B cell (primary cell): ENCODE results near the gene ZBTB2. TPM values are rescaled to one million over a fixed set of nuclear protein-coding genes. Genes with fewer than 3 reads are reported as not detected.

Experiments
- ATAC-seq: fragments of 200-7000 bp; cut with Tn5 transposase; one replicate; pipeline ENCODE4 v1.10.0; 2021; ENCODE audit warnings: low read depth, mild to moderate bottlenecking, moderate number of reproducible peaks, moderate library complexity
- CTCF ChIA-PET: fragments of 350-600 bp; sonication (Branson Sonifier 250); formaldehyde crosslinking; loops from one replicate; lab custom pipeline; 2021; ENCODE audit warnings: antibody characterized with exemption, inconsistent platforms; lab: Charles Lee
- POLR2A ChIA-PET: fragments of 350-600 bp; sonication (Branson Sonifier 250); formaldehyde crosslinking; loops from one replicate; lab custom pipeline; 2021; ENCODE audit warnings: antibody characterized with exemption; lab: Charles Lee
- DNase-seq: peaks from one replicate; pipeline ENCODE4 v3.0.0; 2013
- H2AFZ ChIP-seq: 2 replicates; pipeline ENCODE4 v1.6.1; 2012; ENCODE audit warnings: mild to moderate bottlenecking, low read depth, low read length; ENCODE audit not compliant: insufficient read depth, poor library complexity, severe bottlenecking
- H3K27ac ChIP-seq, 2 donors: 1 replicate in 1 of 2; 2 replicates in 1 of 2; pipeline ENCODE4 v1.5.1; 2012 to 2013; ENCODE audit warnings: low read length in 2 of 2, mild to moderate bottlenecking in 2 of 2, moderate library complexity in 1 of 2
- H3K27me3 ChIP-seq, 4 experiments: fragments of 200-600 bp in 1 of 4; sonication (generic) in 1 of 4; replicated peaks in 1 of 4; 1 replicate in 2 of 4; 2 replicates in 2 of 4; pipeline versions ENCODE4 v1.6.1 to v1.7.0; 2013 to 2016; ENCODE audit warnings: low read length in 3 of 4, mild to moderate bottlenecking in 2 of 4, mixed read lengths in 1 of 4, moderate library complexity in 1 of 4; ENCODE audit not compliant: insufficient read depth in 4 of 4, control insufficient read depth in 3 of 4; ENCODE audit errors: control extremely low read depth in 1 of 4
- H3K36me3 ChIP-seq, 2 experiments: replicated peaks in 1 of 2; 1 replicate in 1 of 2; 2 replicates in 1 of 2; pipeline versions ENCODE4 v1.6.1 to v1.7.1; 2013; ENCODE audit warnings: low read length in 1 of 2; ENCODE audit not compliant: insufficient read depth in 2 of 2, control insufficient read depth in 1 of 2; ENCODE audit errors: control extremely low read depth in 1 of 2, extremely low read depth in 1 of 2
- H3K4me1 ChIP-seq, 2 donors: fragments of 200-600 bp in 1 of 2; sonication (generic) in 1 of 2; 1 replicate in 1 of 2; 2 replicates in 1 of 2; pipeline versions ENCODE4 v1.5.1 to v1.6.1; 2013 to 2017; ENCODE audit warnings: low read length in 2 of 2; ENCODE audit not compliant: control insufficient read depth in 2 of 2, insufficient read depth in 2 of 2
- H3K4me2 ChIP-seq: replicated peaks from 2 replicates; pipeline ENCODE3; 2012; ENCODE audit warnings: mild to moderate bottlenecking, low read depth, low read length; ENCODE audit not compliant: poor library complexity, severe bottlenecking
- H3K4me3 ChIP-seq, 5 experiments: fragments of 200-600 bp in 1 of 5; sonication (generic) in 1 of 5; 1 replicate in 3 of 5; 2 replicates in 2 of 5; pipeline versions ENCODE4 v1.5.1 to v1.7.0; 2011 to 2016; ENCODE audit warnings: low read length in 4 of 5, mild to moderate bottlenecking in 4 of 5, low read depth in 2 of 5, control low read depth in 1 of 5, moderate library complexity in 1 of 5; ENCODE audit not compliant: insufficient read depth in 1 of 5; ENCODE audit errors: control extremely low read depth in 1 of 5, extremely low read depth in 1 of 5
- H3K79me2 ChIP-seq: fragments of 200-600 bp; sonication (generic); one replicate; pipeline ENCODE4 v1.6.0; 2016; ENCODE audit warnings: low read length; ENCODE audit not compliant: control insufficient read depth, insufficient read depth
- H3K9ac ChIP-seq: fragments of 200-600 bp; sonication (generic); 2 replicates; pipeline ENCODE4 v1.6.1; 2017; ENCODE audit warnings: mild to moderate bottlenecking, low read length, moderate library complexity
- H3K9me3 ChIP-seq, 3 donors: one replicate each; pipeline versions ENCODE4 v1.6.1 to v1.7.1; 2013; ENCODE audit warnings: low read length in 2 of 3; ENCODE audit not compliant: control insufficient read depth in 2 of 3, insufficient read depth in 1 of 3; ENCODE audit errors: control extremely low read depth in 1 of 3
- H4K20me1 ChIP-seq: 2 replicates; pipeline ENCODE4 v1.6.0; 2012; ENCODE audit warnings: mild to moderate bottlenecking, low read length; ENCODE audit not compliant: insufficient read depth, control insufficient read depth, poor library complexity, severe bottlenecking
- H3K27ac Mint-ChIP-seq: one replicate; pipeline ENCODE4 v1.8.0; 2021; ENCODE audit warnings: mixed read lengths
- H3K27me3 Mint-ChIP-seq: one replicate; pipeline ENCODE4 v1.8.0; 2021; ENCODE audit warnings: mixed read lengths
- H3K4me1 Mint-ChIP-seq: one replicate; pipeline ENCODE4 v1.8.0; 2021; ENCODE audit warnings: mixed read lengths
- H3K4me3 Mint-ChIP-seq: one replicate; pipeline ENCODE4 v1.8.0; 2021; ENCODE audit warnings: mixed read lengths
- H3K9me3 Mint-ChIP-seq: one replicate; pipeline ENCODE4 v1.8.0; 2022; ENCODE audit warnings: mixed read lengths; ENCODE audit not compliant: insufficient read depth
- CTCF ChIP-seq: fragments of 200-600 bp; IDR thresholded peaks from one replicate; pipeline ENCODE4 v1.8.0; 2022; ENCODE audit warnings: antibody characterized with exemption, mild to moderate bottlenecking
- EZH2 ChIP-seq: IDR thresholded peaks from 2 replicates; pipeline ENCODE4 v1.6.1; 2012; ENCODE audit warnings: borderline replicate concordance, low read depth, mild to moderate bottlenecking, moderate library complexity, low read length; ENCODE audit not compliant: insufficient read depth, poor library complexity, severe bottlenecking
- WGBS: methylation state at CpG from one replicate; pipeline ENCODE4 v1.1.5; 2013; ENCODE audit warnings: missing lambda C conversion rate; ENCODE audit not compliant: insufficient coverage; 5-methylcytosine and 5-hydroxymethylcytosine counted together
- intact Hi-C: fragments of 100-400 bp; cut with micrococcal nuclease; formaldehyde crosslinking; loops from one replicate; pipeline ENCODE4 v1.10.0; 2022
- polyA plus RNA-seq: library from polyadenylated mRNA; depleted of rRNA; stranded (reverse); fragments of >200 nt; gene quantifications from 2 replicates; pipeline ENCODE4 v1.2.3, GENCODE V29; 2012
- total RNA-seq, 2 donors: library from RNA; stranded (reverse); fragments of 120-200 nt in 1 of 2; gene quantifications; 1 replicate in 1 of 2; 2 replicates in 1 of 2; pipeline versions ENCODE4 v1.2.3 to v1.2.4, GENCODE V29; 2013 to 2022

ZBTB2 gene
- total and polyA plus RNA-seq, 2 donors (not counting 1 experiment from before 2014, with no cell fraction given): 15.9 to 17.6 TPM

DNA sequence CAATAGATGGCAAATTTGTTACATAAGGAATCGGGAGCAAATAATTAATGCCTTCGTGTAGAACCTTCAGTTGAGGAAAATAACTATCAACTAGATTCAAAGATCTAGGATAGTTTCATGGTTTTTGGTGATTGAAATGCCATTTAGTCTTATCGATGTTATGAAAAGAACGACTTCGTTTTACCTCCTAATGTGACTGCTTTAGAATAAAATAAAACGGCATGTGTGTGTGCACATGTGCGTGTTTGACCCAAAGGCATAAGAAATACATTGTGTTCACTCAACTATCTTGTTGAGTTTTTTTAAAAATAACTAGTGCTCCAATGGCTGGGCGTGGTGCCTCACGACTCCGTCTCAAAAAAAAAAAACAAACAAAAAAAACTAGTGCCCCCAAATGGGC, 37.6 kb downstream of the ZBTB2 start:
- Mint-ChIP-seq H3K27me3 (no peaks in the 10 kb centered on the region), H3K9me3 (no peaks in the 10 kb centered on the region), H3K4me1 (no peaks in the 10 kb centered on the region), H3K4me3 (no peak overlapping the region), H3K27ac (no peak overlapping the region)
- Histone ChIP-seq H4K20me1 (no peaks in the 10 kb centered on the region), H3K27me3 (no peaks in the 10 kb centered on the region), H3K79me2 (no peaks in the 10 kb centered on the region), H3K9ac (no peak overlapping the region), H3K27ac (no peak overlapping the region), H3K4me2 (no peak overlapping the region), H3K4me1 (no peaks in the 10 kb centered on the region), H2AFZ (no peak overlapping the region), H3K36me3 (no peaks in the 10 kb centered on the region), H3K4me3 (no peak overlapping the region), H3K9me3 (no peaks in the 10 kb centered on the region)
- WGBS: 100% methylated on average over 5 of the region's 10 CpGs
- ATAC-seq (no peak), DNase-seq (no peak)
- POLR2A ChIA-PET: no interaction called here
- intact Hi-C loops: no loop called here
- TF ChIP-seq CTCF: no peak
- no peak for TF ChIP-seq EZH2
- CTCF ChIA-PET: interaction anchor here (1.2 kb wide), 1 partner anchor 347 kb away, joined by 3 read pairs; no protein-coding TSS in a partner anchor

- Histone ChIP-seq H3K36me3 (no peaks in the 10 kb centered on the region), H2AFZ (no peak overlapping the region), H3K4me3 (no peak overlapping the region), H3K27ac (no peak overlapping the region), H3K4me1 (no peaks in the 10 kb centered on the region), H3K4me2 (no peak overlapping the region), H4K20me1 (no peaks in the 10 kb centered on the region), H3K27me3 (no peaks in the 10 kb centered on the region), H3K79me2 (no peaks in the 10 kb centered on the region), H3K9ac (no peak overlapping the region), H3K9me3 (no peaks in the 10 kb centered on the region)
- Mint-ChIP-seq H3K27ac (no peak overlapping the region), H3K9me3 (no peaks in the 10 kb centered on the region), H3K4me3 (no peak overlapping the region), H3K4me1 (no peaks in the 10 kb centered on the region), H3K27me3 (no peaks in the 10 kb centered on the region)
- ATAC-seq (no peak), DNase-seq (no peak)
- TF ChIP-seq CTCF: no peak
- TF ChIP-seq EZH2: no peak
- POLR2A ChIA-PET: no interaction called here
- intact Hi-C loops: no loop called here
- WGBS: 83% methylated on average over 19 of the region's 19 CpGs
- CTCF ChIA-PET: interaction anchor here (0.6 to 1.2 kb wide), 2 partner anchors 26 to 346 kb away, joined by 3 to 5 read pairs; no protein-coding TSS in a partner anchor
Measured at GRCh38 chr6:151352410-151353396, 38.7 kb downstream of the ZBTB2 start.
